GM12878 (cell line): Measurements from ENCODE around the gene FAF1.

Experiments used
- CHD1 ChIP-seq: IDR thresholded peaks from 2 replicates; pipeline ENCODE4 v1.6.1; 2012; ENCODE audit warnings: low read depth, low read length, improper control_type of control experiment
- FOS ChIP-seq: IDR thresholded peaks from 3 replicates; pipeline ENCODE4 v1.6.1; 2011; ENCODE audit warnings: borderline replicate concordance; ENCODE audit not compliant: insufficient read length; ENCODE audit errors: extremely low read depth
- MEF2A ChIP-seq: IDR thresholded peaks from 2 replicates; pipeline ENCODE4 v1.6.1; 2011; ENCODE audit warnings: low read depth, mild to moderate bottlenecking, low read length, moderate library complexity; ENCODE audit not compliant: insufficient read depth
- POLR2A ChIP-seq: IDR thresholded peaks from 2 replicates; pipeline ENCODE4 v1.6.1; 2011; ENCODE audit warnings: low read depth, mild to moderate bottlenecking, low read length
- RFX5 ChIP-seq: IDR thresholded peaks from 2 replicates; pipeline ENCODE4 v1.6.1; 2011; ENCODE audit warnings: low read depth, low read length, improper control_type of control experiment
- TARDBP ChIP-seq: IDR thresholded peaks from 2 replicates; pipeline ENCODE4 v1.6.1; 2016; ENCODE audit warnings: borderline replicate concordance
- ZNF207 ChIP-seq: fragments of 450-650 bp; IDR thresholded peaks from 2 replicates; pipeline ENCODE4 v1.6.1; 2014; ENCODE audit warnings: antibody characterized with exemption, mild to moderate bottlenecking, borderline replicate concordance
- ZZZ3 ChIP-seq: IDR thresholded peaks from 2 replicates; pipeline ENCODE4 v1.6.1; 2011; ENCODE audit warnings: low read depth; ENCODE audit not compliant: control insufficient read depth, insufficient read length
- TF ChIP-seq, protein P1 (sequence below): IDR thresholded peaks from 2 replicates; pipeline ENCODE4 v1.6.1; 2011; ENCODE audit warnings: low read depth, mild to moderate bottlenecking, low read length, moderate library complexity, borderline replicate concordance; ENCODE audit errors: extremely low read depth
- TF ChIP-seq, protein P2 (sequence below), 3 experiments: IDR thresholded peaks in 2 of 3; conservative IDR thresholded peaks in 1 of 3; 2 replicates each; pipeline ENCODE4 v1.5.1; 2011; ENCODE audit warnings: low read depth in 3 of 3, low read length in 3 of 3, mild to moderate bottlenecking in 3 of 3, control low read depth in 2 of 3, moderate library complexity in 2 of 3, inconsistent platforms in 1 of 3, mixed read lengths in 1 of 3; ENCODE audit not compliant: control insufficient read depth in 2 of 3, insufficient read depth in 1 of 3; ENCODE audit errors: extremely low read depth in 1 of 3
- TF ChIP-seq, protein P3 (sequence below): fragments of 450-650 bp; conservative IDR thresholded peaks from 2 replicates; pipeline ENCODE4 v1.6.1; 2017; ENCODE audit warnings: mild to moderate bottlenecking, moderate library complexity

DNA sequence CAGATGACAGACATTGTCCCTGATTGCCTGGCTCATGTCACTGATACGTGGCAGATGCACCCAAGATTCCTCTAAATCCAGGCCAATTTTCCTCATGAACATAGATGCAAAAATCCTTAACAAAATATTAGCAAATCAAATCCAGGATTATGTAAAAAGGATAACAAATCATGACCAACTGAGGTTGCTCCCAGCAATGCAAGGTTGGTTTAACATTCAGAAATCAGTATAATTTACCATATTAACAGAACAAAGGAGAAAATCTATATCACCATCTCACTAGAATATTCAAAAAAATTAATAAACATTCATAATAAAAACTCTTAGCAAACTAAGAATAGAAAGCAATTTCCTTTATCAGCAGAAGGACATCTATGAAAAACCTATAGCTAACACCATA, 39.7 kb downstream of the FAF1 start:
- TF ChIP-seq, protein P1, sequence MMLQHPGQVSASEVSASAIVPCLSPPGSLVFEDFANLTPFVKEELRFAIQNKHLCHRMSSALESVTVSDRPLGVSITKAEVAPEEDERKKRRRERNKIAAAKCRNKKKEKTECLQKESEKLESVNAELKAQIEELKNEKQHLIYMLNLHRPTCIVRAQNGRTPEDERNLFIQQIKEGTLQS: no peak
- no peak for TF ChIP-seq RFX5
- TF ChIP-seq, protein P2, sequence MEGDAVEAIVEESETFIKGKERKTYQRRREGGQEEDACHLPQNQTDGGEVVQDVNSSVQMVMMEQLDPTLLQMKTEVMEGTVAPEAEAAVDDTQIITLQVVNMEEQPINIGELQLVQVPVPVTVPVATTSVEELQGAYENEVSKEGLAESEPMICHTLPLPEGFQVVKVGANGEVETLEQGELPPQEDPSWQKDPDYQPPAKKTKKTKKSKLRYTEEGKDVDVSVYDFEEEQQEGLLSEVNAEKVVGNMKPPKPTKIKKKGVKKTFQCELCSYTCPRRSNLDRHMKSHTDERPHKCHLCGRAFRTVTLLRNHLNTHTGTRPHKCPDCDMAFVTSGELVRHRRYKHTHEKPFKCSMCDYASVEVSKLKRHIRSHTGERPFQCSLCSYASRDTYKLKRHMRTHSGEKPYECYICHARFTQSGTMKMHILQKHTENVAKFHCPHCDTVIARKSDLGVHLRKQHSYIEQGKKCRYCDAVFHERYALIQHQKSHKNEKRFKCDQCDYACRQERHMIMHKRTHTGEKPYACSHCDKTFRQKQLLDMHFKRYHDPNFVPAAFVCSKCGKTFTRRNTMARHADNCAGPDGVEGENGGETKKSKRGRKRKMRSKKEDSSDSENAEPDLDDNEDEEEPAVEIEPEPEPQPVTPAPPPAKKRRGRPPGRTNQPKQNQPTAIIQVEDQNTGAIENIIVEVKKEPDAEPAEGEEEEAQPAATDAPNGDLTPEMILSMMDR (IDR thresholded peaks at IDR 0.05 in 2 of 3, conservative IDR thresholded peaks at IDR 0.05 in 1 of 3; ENCODE audit: control insufficient read depth in 2 of 3, extremely low read depth in 1 of 3, insufficient read depth in 1 of 3, low read depth in 3 of 3, low read length in 3 of 3): no peak
- no peak for TF ChIP-seq ZZZ3
- no peak for TF ChIP-seq MEF2A
- no peak for TF ChIP-seq TARDBP
- TF ChIP-seq POLR2A: no peak
- TF ChIP-seq FOS: no peak
- TF ChIP-seq, protein P3, sequence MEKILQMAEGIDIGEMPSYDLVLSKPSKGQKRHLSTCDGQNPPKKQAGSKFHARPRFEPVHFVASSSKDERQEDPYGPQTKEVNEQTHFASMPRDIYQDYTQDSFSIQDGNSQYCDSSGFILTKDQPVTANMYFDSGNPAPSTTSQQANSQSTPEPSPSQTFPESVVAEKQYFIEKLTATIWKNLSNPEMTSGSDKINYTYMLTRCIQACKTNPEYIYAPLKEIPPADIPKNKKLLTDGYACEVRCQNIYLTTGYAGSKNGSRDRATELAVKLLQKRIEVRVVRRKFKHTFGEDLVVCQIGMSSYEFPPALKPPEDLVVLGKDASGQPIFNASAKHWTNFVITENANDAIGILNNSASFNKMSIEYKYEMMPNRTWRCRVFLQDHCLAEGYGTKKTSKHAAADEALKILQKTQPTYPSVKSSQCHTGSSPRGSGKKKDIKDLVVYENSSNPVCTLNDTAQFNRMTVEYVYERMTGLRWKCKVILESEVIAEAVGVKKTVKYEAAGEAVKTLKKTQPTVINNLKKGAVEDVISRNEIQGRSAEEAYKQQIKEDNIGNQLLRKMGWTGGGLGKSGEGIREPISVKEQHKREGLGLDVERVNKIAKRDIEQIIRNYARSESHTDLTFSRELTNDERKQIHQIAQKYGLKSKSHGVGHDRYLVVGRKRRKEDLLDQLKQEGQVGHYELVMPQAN: no peak
- TF ChIP-seq ZNF207: no peak
- no peak for TF ChIP-seq CHD1
